Ishikawa (cell line): ENCODE data around the gene APOL4.

Experiments
- CEBPB ChIP-seq: IDR thresholded peaks from 2 replicates; pipeline ENCODE4 v1.6.1; 2012
- CREB1 ChIP-seq: IDR thresholded peaks from 2 replicates; pipeline ENCODE4 v1.6.1; 2012; ENCODE audit warnings: low read depth
- EGR1 ChIP-seq: IDR thresholded peaks from 2 replicates; pipeline ENCODE4 v1.6.1; 2012
- MAX ChIP-seq: IDR thresholded peaks from 2 replicates; pipeline ENCODE4 v1.6.1; 2012
- RAD21 ChIP-seq: IDR thresholded peaks from 2 replicates; pipeline ENCODE4 v1.6.1; 2012; ENCODE audit warnings: low read depth
- TAF1 ChIP-seq: IDR thresholded peaks from 2 replicates; pipeline ENCODE4 v1.6.1; 2012; ENCODE audit warnings: low read depth, mild to moderate bottlenecking
- TCF12 ChIP-seq: IDR thresholded peaks from 2 replicates; pipeline ENCODE4 v1.6.1; 2012; ENCODE audit warnings: low read depth
- TEAD4 ChIP-seq: IDR thresholded peaks from 2 replicates; pipeline ENCODE4 v1.6.1; 2012
- USF1 ChIP-seq: IDR thresholded peaks from 2 replicates; pipeline ENCODE4 v1.6.1; 2012
- YY1 ChIP-seq: IDR thresholded peaks from 2 replicates; pipeline ENCODE4 v1.6.1; 2012; ENCODE audit warnings: low read depth

- TF ChIP-seq MAX (no peak), CREB1 (no peak), TEAD4 (no peak), YY1 (no peak), USF1 (no peak), TAF1 (no peak), CEBPB (no peak), EGR1 (no peak), RAD21 (no peak), TCF12 (no peak)
These were observed 36.1 kb upstream of the APOL4 start for GRCh38 chr22:36237462-36238372.
